Forelimb muscle (tissue), 1 donor: ENCODE measurements around the gene PIK3R3. TPM values are rescaled to one million over a fixed set of nuclear protein-coding genes. Genes with fewer than 3 reads are reported as not detected.
"Not testable (repeated sequence)": the region's sequence is repeated elsewhere in the genome, so short reads cannot be mapped to it uniquely, and the experiment has no call there.

Experiments
- DNase-seq: peaks from one replicate; pipeline ENCODE4 v3.0.0-alpha.2; 2013; ENCODE audit warnings: low read depth
- polyA plus RNA-seq: library from polyadenylated mRNA; unstranded; fragments of 120-200 nt; gene quantifications from one replicate; pipeline ENCODE4 v1.2.1, GENCODE V29; 2013; ENCODE audit not compliant: insufficient read length

The PIK3R3 gene
- polyA plus RNA-seq, 1 donor = 14.5 TPM

GRCh38 chr1:46102769-46103476 is 29.5 kb downstream of the PIK3R3 start:
- DNase-seq = no peak

GRCh38 chr1:46099215-46099614 is 33.2 kb downstream of the PIK3R3 start:
- DNase-seq = no peak

DNA sequence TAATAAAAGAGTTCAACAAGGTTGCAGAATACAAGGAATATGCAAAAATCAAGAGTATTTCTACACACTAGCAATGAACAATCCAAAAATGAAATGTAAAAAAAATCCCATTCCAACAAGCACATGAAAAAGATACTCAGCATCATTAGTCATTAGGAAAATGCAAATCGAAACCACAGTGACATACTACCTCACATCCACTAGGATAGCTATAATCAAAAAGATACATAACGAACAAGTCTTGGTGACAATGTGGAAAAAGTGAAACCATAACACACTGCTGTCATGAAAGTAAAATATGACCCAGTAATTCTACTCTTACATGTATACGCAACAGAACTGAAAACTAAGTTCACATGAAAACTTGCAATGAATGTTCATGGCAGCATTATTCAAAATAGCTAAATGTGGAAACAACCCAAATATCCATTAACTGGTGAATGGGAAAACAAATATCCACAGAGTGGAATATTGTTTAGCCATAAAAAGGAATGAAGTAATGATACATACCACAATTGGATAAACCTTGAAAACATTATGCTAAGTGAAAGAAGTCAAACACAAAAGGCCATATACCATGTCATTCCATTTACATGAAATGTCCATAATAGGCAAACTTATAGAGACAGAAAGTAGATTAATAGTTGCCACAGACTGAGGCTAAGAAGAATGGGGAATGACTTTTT is 34.3 kb downstream of the PIK3R3 start:
- DNase-seq = no peak

DNA sequence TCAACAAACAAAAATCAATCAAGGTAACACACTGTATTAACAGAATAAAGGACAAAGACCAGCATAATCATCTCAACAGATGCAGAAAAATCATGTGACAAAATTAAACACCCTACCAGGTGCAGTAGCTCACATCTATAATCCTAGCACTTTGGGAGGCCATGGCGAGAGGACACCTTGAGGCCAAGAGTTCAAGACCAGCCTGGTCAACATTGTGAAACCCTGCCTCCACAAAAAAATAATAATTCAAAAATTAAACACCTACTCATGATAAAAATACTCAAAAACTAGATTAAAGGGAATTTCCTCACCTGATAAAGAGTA is 35.3 kb downstream of the PIK3R3 start:
- no peak for DNase-seq

- no peak for DNase-seq
These were observed 35.9 kb downstream of the PIK3R3 start for GRCh38 chr1:46096269-46097148.

DNA sequence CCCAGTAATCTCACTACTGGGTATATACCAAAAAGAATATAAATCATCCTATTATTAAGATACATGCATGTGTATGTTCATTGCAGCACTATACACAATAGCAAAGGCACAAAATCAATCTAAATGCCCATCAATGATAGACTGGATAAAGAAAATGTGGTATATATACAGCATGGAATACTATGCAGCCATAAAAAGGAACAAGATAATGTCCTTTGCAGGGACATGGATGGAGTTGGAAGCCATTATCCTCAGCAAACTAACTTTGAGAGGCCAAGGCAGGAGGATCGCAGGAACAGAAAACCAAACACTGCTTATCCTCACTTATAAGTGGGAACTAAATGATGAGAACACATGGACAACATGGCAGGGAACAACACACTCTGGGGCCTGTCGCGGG is 37.3 kb downstream of the PIK3R3 start:
- DNase-seq = not testable (repeated sequence)

GRCh38 chr1:46094471-46095005 is 37.9 kb downstream of the PIK3R3 start:
- DNase-seq = no peak

DNA sequence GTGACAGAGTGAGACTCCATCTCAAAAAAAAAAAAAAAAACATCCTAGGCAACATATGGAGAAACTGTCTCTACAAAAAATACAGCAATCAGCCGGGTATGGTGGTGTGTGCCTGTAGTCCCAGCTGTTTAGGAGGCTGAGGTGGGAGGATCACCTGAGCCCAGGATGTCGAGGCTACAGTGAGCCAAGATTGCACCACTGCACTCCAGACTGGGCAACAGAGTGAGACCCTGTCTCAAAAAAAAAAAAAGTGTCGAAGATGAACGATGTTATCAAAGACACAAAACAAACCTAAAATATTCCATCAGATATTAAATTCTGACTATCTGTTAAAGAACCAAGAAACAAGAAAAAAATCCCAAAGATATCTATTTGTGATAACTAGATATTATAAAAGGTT is 38.6 kb downstream of the PIK3R3 start:
- DNase-seq = not testable (repeated sequence)

GRCh38 chr1:46087891-46088290 is 44.5 kb downstream of the PIK3R3 start:
- no peak for DNase-seq

GRCh38 chr1:46086576-46086975 is 45.9 kb downstream of the PIK3R3 start:
- no peak for DNase-seq

- no peak for DNase-seq
These were observed 47.6 kb downstream of the PIK3R3 start for GRCh38 chr1:46084553-46085451.

DNA sequence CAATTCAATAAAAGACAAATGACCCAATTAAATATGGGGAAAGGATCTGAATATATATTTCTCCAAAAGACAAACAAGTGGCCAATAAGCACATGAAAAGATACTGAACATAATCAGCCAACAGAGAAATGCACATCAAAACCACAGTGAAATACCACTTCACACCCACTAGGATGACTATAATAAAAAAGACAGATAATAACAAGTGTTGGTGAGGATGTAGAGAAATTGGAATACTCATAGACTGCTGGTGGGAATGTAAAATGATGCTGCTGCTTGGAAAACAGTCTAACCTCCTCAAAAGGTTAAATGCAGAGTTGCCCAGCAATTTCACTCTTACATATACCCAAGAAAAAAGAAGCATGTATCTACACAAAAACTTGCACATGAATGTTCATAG is 48.9 kb downstream of the PIK3R3 start:
- DNase-seq = no peak

GRCh38 chr1:46081619-46082018 is 50.8 kb downstream of the PIK3R3 start:
- no peak for DNase-seq

DNA sequence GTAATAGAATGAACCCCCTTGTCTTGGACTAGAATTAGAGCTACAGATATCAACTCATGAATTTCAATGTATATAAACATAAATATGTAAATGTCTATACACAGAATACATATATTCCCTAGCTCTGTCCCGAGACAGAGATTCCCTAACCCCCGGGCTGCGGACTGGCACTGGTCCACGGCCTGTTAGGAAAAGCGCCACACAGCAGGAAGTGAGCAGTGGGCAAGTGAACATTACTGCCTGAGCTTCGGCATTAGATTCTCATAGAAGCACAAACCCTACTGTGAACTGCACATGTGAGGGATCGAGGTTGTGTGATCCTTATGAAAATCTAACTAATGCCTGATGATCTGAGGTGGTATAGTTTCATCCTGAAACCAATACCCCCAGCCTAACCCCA is 51.2 kb downstream of the PIK3R3 start:
- no peak for DNase-seq

GRCh38 chr1:46080257-46080656 is 52.2 kb downstream of the PIK3R3 start:
- DNase-seq = no peak

- DNase-seq = no peak
These were observed 54.8 kb downstream of the PIK3R3 start for GRCh38 chr1:46077644-46078043.

GRCh38 chr1:46076343-46076742 is 56.1 kb downstream of the PIK3R3 start:
- DNase-seq = no peak

DNA sequence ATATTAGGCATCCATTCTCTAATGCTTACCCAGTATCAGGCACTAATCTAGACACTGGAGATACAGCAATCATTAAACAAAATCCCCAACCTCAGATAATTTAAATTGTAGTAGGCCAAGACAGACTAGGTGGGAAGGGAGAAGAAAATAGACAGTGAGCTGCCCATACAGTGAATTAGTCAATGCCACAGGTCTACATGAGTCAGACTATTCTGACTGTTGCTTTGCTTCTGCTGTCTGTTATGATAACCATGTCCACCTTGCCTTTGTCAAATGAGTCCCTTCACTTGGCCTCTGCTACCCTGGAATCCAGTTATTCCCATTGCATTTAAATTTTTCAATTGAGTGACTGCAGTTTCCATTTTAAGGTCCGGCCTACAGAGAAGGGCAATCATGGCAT is 59.5 kb downstream of the PIK3R3 start:
- no peak for DNase-seq

- DNase-seq = no peak
These were observed 62.1 kb downstream of the PIK3R3 start for GRCh38 chr1:46070164-46070814.

DNA sequence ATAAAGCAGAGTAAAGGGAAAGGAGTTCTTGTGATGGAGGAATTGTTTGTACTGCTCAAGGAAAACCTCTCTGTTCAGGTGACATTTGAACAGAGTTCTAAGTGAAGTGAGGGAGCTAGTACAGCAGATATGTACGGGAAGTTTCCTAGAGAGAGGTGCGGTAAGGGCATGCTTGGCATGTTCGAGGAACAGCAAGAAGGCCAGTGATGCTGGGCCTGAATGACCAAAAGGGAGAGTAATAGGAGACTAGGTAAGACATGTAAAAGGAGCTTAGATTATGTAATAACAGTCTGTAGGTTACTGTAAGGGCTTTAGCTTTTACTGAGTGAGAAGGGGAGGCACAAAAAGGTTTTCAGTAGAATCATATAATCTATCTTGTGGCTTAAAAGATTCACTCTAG is 63.9 kb downstream of the PIK3R3 start:
- no peak for DNase-seq

DNA sequence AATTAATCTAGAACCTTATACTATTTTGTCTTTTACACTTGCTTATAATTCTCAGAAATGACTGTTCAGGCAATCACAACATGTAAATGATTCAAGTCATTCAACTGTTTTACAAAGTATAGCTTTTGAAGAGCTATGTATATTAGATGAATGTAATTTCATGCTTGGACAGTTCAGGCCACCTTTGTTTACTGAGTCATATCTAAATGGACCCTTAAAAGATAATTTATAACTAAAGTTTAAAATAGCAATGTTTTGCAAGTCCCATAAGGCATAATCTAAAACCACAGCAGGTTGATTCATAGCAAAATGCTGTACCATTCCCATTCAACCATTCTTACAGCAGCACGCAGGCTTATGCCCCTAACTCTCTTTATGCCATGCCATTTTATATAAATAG is 64.8 kb downstream of the PIK3R3 start:
- no peak for DNase-seq
